Measurements from ENCODE around the gene ABCB9.

Gene ABCB9

GRCh38 chr12:122884860-122885259 is 81.4 kb downstream of the ABCB9 start:
- FAIRE-seq (no peak), DNase-seq (ENCODE audit: insufficient read length, low spot score) (no peak)
- no peak for TF ChIP-seq CTCF (IDR thresholded peaks at IDR 0.05; ENCODE audit: insufficient read depth, missing control alignments)

- no peak for TF ChIP-seq CTCF (IDR thresholded peaks at IDR 0.05; ENCODE audit: insufficient read depth, missing control alignments)
- DNase-seq (ENCODE audit: insufficient read length, low spot score) (no peak), FAIRE-seq (no peak)
Observed at GRCh38 chr12:122884091-122884826, 82.0 kb downstream of the ABCB9 start.

- no peak for DNase-seq (ENCODE audit: insufficient read length, low spot score)
- FAIRE-seq, result no peak
- TF ChIP-seq CTCF (IDR thresholded peaks at IDR 0.05; ENCODE audit: insufficient read depth, missing control alignments), result no peak
Observed at GRCh38 chr12:122882908-122883558, 83.2 kb downstream of the ABCB9 start.

- FAIRE-seq, result no peak
- peak; percentile 71 for TF ChIP-seq CTCF (IDR thresholded peaks at IDR 0.05; ENCODE audit: insufficient read depth, missing control alignments)
- DNase-seq (ENCODE audit: insufficient read length, low spot score), result no peak
Observed at GRCh38 chr12:122880668-122881067, 85.6 kb downstream of the ABCB9 start.

- TF ChIP-seq CTCF (IDR thresholded peaks at IDR 0.05; ENCODE audit: insufficient read depth, missing control alignments), result no peak
- no peak for FAIRE-seq
- DNase-seq (ENCODE audit: insufficient read length, low spot score), result no peak
Observed at GRCh38 chr12:122880155-122880667, 86.1 kb downstream of the ABCB9 start.
